ENCODE data around the gene USP24. TPM values are rescaled to one million over a fixed set of nuclear protein-coding genes. Genes with fewer than 3 reads are reported as not detected.

Gene USP24
- total RNA-seq, 1 donor from 2014 or later, result 50.5 TPM

GRCh38 chr1:55084257-55084656 is 130.9 kb downstream of the USP24 start:
- H3K27ac ChIP-seq, result no peak overlapping the region
- peaks cover 28% of the 10 kb centered on the region for H3K36me3 Mint-ChIP-seq

GRCh38 chr1:55081905-55082296 is 133.3 kb downstream of the USP24 start:
- TF ChIP-seq CTCF (IDR thresholded peaks at IDR 0.05) (no peak), EZH2phosphoT487 (IDR thresholded peaks at IDR 0.05) (no peak), EZH2 (IDR thresholded peaks at IDR 0.05) (no peak)
- Histone ChIP-seq H3K4me2 (no peak overlapping the region), H2AFZ (replicated peaks) (no peak overlapping the region), H3K36me3 (peaks cover 32% of the 10 kb centered on the region), H4K20me1 (ENCODE audit: low read depth) (no peaks in the 10 kb centered on the region), H3K27me3 (no peaks in the 10 kb centered on the region), H3K27ac (no peak overlapping the region), H3K79me2 (ENCODE audit: low read depth) (no peaks in the 10 kb centered on the region), H3K9ac (no peak overlapping the region), H3K9me3 (ENCODE audit: low read depth) (no peaks in the 10 kb centered on the region), H3K4me1 (no peaks in the 10 kb centered on the region), H3K4me3 (no peak overlapping the region), H3F3A (ENCODE audit: low read depth) (no peaks in the 10 kb centered on the region)
- Mint-ChIP-seq H3K4me1 (no peaks in the 10 kb centered on the region), H3K27me3 (ENCODE audit: insufficient read depth, low read depth) (no peaks in the 10 kb centered on the region), H3K27ac (no peak overlapping the region), H3K9me3 (no peaks in the 10 kb centered on the region), H3K4me3 (no peak overlapping the region), H3K36me3 (peaks cover 19% of the 10 kb centered on the region)
- no peak for DNase-seq (ENCODE audit: low spot score)

More at GRCh38 chr1:55084257-55084656, 130.9 kb downstream of the USP24 start:
- no peaks in the 10 kb centered on the region for H3K9me3 ChIP-seq (ENCODE audit: low read depth)
- no peak for DNase-seq (ENCODE audit: low spot score)
- Mint-ChIP-seq H3K4me1 (no peaks in the 10 kb centered on the region), H3K9me3 (no peaks in the 10 kb centered on the region), H3K27ac (no peak overlapping the region), H3K4me3 (no peak overlapping the region), H3K27me3 (ENCODE audit: insufficient read depth, low read depth) (no peaks in the 10 kb centered on the region)
- H3K36me3 ChIP-seq, result peaks cover 27% of the 10 kb centered on the region
- no peaks in the 10 kb centered on the region for H3K4me1 ChIP-seq
- TF ChIP-seq CTCF (IDR thresholded peaks at IDR 0.05) (no peak), EZH2phosphoT487 (IDR thresholded peaks at IDR 0.05) (no peak), EZH2 (IDR thresholded peaks at IDR 0.05) (no peak)
- no peaks in the 10 kb centered on the region for H4K20me1 ChIP-seq (ENCODE audit: low read depth)
- H3F3A ChIP-seq (ENCODE audit: low read depth), result no peaks in the 10 kb centered on the region
- no peaks in the 10 kb centered on the region for H3K27me3 ChIP-seq
- no peak overlapping the region for H3K4me2 ChIP-seq
- H3K79me2 ChIP-seq (ENCODE audit: low read depth), result no peaks in the 10 kb centered on the region
- no peak overlapping the region for H3K9ac ChIP-seq
- H2AFZ ChIP-seq (replicated peaks), result no peak overlapping the region
- H3K4me3 ChIP-seq, result no peak overlapping the region

- H3K4me3 Mint-ChIP-seq, result no peak overlapping the region
- Histone ChIP-seq H3K36me3 (peaks cover 26% of the 10 kb centered on the region), H4K20me1 (ENCODE audit: low read depth) (no peaks in the 10 kb centered on the region), H3K27ac (no peak overlapping the region), H3K9me3 (ENCODE audit: low read depth) (no peaks in the 10 kb centered on the region), H3F3A (ENCODE audit: low read depth) (no peaks in the 10 kb centered on the region), H3K4me2 (no peak overlapping the region), H3K9ac (no peak overlapping the region), H3K4me3 (no peak overlapping the region), H3K79me2 (ENCODE audit: low read depth) (no peaks in the 10 kb centered on the region), H3K27me3 (no peaks in the 10 kb centered on the region), H3K4me1 (no peaks in the 10 kb centered on the region), H2AFZ (replicated peaks) (no peak overlapping the region)
- no peaks in the 10 kb centered on the region for H3K9me3 Mint-ChIP-seq
- H3K27ac Mint-ChIP-seq, result no peak overlapping the region
- no peaks in the 10 kb centered on the region for H3K4me1 Mint-ChIP-seq
- H3K27me3 Mint-ChIP-seq (ENCODE audit: insufficient read depth, low read depth), result no peaks in the 10 kb centered on the region
- TF ChIP-seq EZH2phosphoT487 (IDR thresholded peaks at IDR 0.05), result no peak
- TF ChIP-seq CTCF (IDR thresholded peaks at IDR 0.05), result no peak
- no peak for TF ChIP-seq EZH2 (IDR thresholded peaks at IDR 0.05)
- no peak for DNase-seq (ENCODE audit: low spot score)
- H3K36me3 Mint-ChIP-seq, result peaks cover 19% of the 10 kb centered on the region
Observed at GRCh38 chr1:55081188-55081904, 133.8 kb downstream of the USP24 start.
